Testis (tissue), 2 donors: ENCODE results near the gene AFAP1.

Source experiments
- CTCF ChIP-seq, 3 experiments: fragments of 450-650 bp in 2 of 3; fragments of 200-600 bp in 1 of 3; sonication (generic) in 1 of 3; IDR thresholded peaks; one replicate each; pipeline ENCODE4 v1.5.1; 2016 to 2019; ENCODE audit warnings: antibody characterized with exemption in 3 of 3, mild to moderate bottlenecking in 2 of 3, moderate library complexity in 1 of 3
- POLR2A ChIP-seq: fragments of 450-650 bp; IDR thresholded peaks from one replicate; pipeline ENCODE4 v1.6.1; 2017; ENCODE audit warnings: antibody characterized with exemption, mild to moderate bottlenecking, moderate library complexity

- TF ChIP-seq CTCF (IDR thresholded peaks at IDR 0.05) (no peak), POLR2A (no peak)
Observed at GRCh38 chr4:7766086-7766485, 173.6 kb downstream of the AFAP1 start.
